Subcutaneous adipose tissue (tissue), 4 donors: Measurements from ENCODE around the gene ADD2. TPM values are rescaled to one million over a fixed set of nuclear protein-coding genes. Genes with fewer than 3 reads are reported as not detected.

Experiments
- total RNA-seq, 4 donors: library from RNA; depleted of rRNA; stranded (reverse); fragments of >200 nt; gene quantifications; one replicate each; pipeline ENCODE4 v1.1.0, GENCODE V29; 2016
- TF ChIP-seq, protein P1 (sequence below): fragments of 450-650 bp; IDR thresholded peaks from one replicate; pipeline ENCODE4 v1.5.1; 2016; ENCODE audit warnings: low read depth, mild to moderate bottlenecking, control low read depth, antibody characterized with exemption, moderate library complexity

The ADD2 gene
- total RNA-seq, 4 donors from 2014 or later = 0.75 to 2.9 (median 1.3) TPM

DNA sequence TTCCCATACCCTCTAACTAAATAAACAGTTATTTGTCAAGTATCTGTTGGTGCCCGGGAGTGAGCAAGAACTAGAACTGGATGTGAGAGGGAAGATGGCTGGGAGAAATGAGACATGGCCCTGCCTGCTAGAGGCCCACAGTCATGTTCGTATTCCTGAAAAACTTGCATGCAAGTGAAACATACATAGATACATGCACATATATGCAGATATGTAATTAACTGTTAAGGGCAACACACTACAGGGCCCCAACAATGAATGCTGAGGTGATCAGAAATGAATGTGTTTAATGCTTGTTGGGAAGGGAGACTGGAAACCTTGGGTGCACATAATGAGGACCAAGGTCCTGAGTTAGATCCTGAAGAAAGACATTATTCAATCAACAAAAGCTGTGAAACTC, 49.8 kb downstream of the ADD2 start:
- TF ChIP-seq, protein P1, sequence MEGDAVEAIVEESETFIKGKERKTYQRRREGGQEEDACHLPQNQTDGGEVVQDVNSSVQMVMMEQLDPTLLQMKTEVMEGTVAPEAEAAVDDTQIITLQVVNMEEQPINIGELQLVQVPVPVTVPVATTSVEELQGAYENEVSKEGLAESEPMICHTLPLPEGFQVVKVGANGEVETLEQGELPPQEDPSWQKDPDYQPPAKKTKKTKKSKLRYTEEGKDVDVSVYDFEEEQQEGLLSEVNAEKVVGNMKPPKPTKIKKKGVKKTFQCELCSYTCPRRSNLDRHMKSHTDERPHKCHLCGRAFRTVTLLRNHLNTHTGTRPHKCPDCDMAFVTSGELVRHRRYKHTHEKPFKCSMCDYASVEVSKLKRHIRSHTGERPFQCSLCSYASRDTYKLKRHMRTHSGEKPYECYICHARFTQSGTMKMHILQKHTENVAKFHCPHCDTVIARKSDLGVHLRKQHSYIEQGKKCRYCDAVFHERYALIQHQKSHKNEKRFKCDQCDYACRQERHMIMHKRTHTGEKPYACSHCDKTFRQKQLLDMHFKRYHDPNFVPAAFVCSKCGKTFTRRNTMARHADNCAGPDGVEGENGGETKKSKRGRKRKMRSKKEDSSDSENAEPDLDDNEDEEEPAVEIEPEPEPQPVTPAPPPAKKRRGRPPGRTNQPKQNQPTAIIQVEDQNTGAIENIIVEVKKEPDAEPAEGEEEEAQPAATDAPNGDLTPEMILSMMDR = no peak

GRCh38 chr2:70717431-70718038, 50.5 kb downstream of the ADD2 start:
- TF ChIP-seq, protein P1 = no peak

- TF ChIP-seq, protein P1 = no peak
These were observed 51.0 kb downstream of the ADD2 start for GRCh38 chr2:70716951-70717350.

DNA sequence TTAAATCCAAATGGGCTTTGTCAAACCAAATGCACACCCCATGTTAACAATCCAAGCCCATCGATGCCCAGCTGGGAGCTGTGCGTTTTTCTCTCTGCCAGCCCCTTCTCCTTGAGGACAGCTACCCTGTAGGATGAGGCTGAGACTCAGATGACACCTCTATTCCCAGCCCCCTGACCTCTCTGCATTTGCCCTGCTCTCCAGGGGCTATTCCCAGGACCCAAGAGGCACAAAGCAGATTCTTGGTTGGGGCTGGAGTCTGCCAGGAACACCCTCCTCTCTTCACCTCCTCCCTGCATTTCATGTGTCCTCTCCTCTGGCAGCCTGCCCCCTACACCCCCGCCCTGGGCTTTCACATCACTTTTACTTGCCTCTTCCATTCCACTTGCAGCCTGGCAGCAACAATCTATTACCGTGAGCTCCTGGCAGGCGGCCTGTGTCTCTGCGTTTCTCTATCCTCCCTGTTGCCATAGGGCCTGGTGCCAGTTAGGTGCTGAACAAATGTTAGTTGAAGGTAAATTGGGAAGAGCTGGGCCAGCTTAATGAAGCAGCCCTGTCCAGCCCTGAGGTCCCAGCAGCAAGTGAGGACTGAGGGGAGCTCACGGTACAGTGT, 51.8 kb downstream of the ADD2 start:
- TF ChIP-seq, protein P1 = no peak

- TF ChIP-seq, protein P1 = no peak
These were observed 52.7 kb downstream of the ADD2 start for GRCh38 chr2:70715071-70715985.

- TF ChIP-seq, protein P1 = no peak
These were observed 53.7 kb downstream of the ADD2 start for GRCh38 chr2:70714141-70714905.
